Loucy (cell line): ENCODE measurements around the gene NCAM1.

Experiments used
- H2AFZ ChIP-seq: fragments of 200-600 bp; sonication (generic); 2 replicates; pipeline ENCODE4 v1.6.0; 2016; ENCODE audit warnings: antibody characterized with exemption, mild to moderate bottlenecking, low read length, moderate library complexity
- H3F3A ChIP-seq: fragments of 200-600 bp; 2 replicates; pipeline ENCODE4 v1.6.0; 2016; ENCODE audit warnings: antibody characterized with exemption, low read depth, mild to moderate bottlenecking
- H3K27me3 ChIP-seq: fragments of 200-600 bp; sonication (generic); 2 replicates; pipeline ENCODE4 v1.6.1; 2014; ENCODE audit warnings: low read length, mild to moderate bottlenecking; ENCODE audit not compliant: insufficient read depth, poor library complexity, severe bottlenecking
- H3K36me3 ChIP-seq: fragments of 200-600 bp; sonication (generic); 2 replicates; pipeline ENCODE4 v1.6.1; 2016; ENCODE audit warnings: low read length; ENCODE audit not compliant: insufficient read depth
- H3K4me1 ChIP-seq: fragments of 200-600 bp; sonication (generic); 2 replicates; pipeline ENCODE4 v1.5.1; 2014; ENCODE audit warnings: low read length, mild to moderate bottlenecking; ENCODE audit not compliant: insufficient read depth, poor library complexity, severe bottlenecking
- H3K4me2 ChIP-seq: fragments of 200-600 bp; sonication (generic); 2 replicates; pipeline ENCODE4 v1.6.0; 2014; ENCODE audit warnings: antibody characterized with exemption, low read length, low read depth, mild to moderate bottlenecking; ENCODE audit not compliant: poor library complexity, severe bottlenecking
- H3K4me3 ChIP-seq: fragments of 200-600 bp; sonication (generic); 2 replicates; pipeline ENCODE4 v1.5.1; 2014; ENCODE audit warnings: low read length, mild to moderate bottlenecking, mixed read lengths; ENCODE audit not compliant: poor library complexity, severe bottlenecking
- H3K79me2 ChIP-seq: fragments of 200-600 bp; sonication (generic); 2 replicates; pipeline ENCODE4 v1.6.1; 2014; ENCODE audit warnings: low read length; ENCODE audit not compliant: insufficient read depth
- H3K9ac ChIP-seq: fragments of 200-600 bp; sonication (generic); 2 replicates; pipeline ENCODE4 v1.6.0; 2014; ENCODE audit warnings: mild to moderate bottlenecking, low read depth, low read length, moderate library complexity; ENCODE audit not compliant: poor library complexity, severe bottlenecking
- H3K9me2 ChIP-seq: fragments of 200-600 bp; sonication (generic); replicated peaks from 2 replicates; pipeline ENCODE4 v1.6.1; 2016; ENCODE audit warnings: low read depth, low read length, mixed read lengths
- H3K9me3 ChIP-seq: fragments of 200-600 bp; sonication (generic); 2 replicates; pipeline ENCODE4 v1.6.1; 2014; ENCODE audit warnings: mild to moderate bottlenecking, antibody characterized with exemption, low read length, low read depth; ENCODE audit not compliant: insufficient read depth
- H4K20me1 ChIP-seq: fragments of 200-600 bp; sonication (generic); 2 replicates; pipeline ENCODE4 v1.6.0; 2014; ENCODE audit warnings: antibody characterized with exemption, low read length, mild to moderate bottlenecking; ENCODE audit not compliant: insufficient read depth, poor library complexity, severe bottlenecking
- CTCF ChIP-seq: fragments of 200-600 bp; sonication (generic); conservative IDR thresholded peaks from 2 replicates; pipeline ENCODE4 v1.5.1; 2014; ENCODE audit warnings: mild to moderate bottlenecking, antibody characterized with exemption, low read length
- EZH2phosphoT487 ChIP-seq: fragments of 200-600 bp; IDR thresholded peaks from 2 replicates; pipeline ENCODE4 v1.6.1; 2018; ENCODE audit warnings: antibody characterized with exemption, mild to moderate bottlenecking, moderate library complexity, borderline replicate concordance

NCAM1 gene

DNA sequence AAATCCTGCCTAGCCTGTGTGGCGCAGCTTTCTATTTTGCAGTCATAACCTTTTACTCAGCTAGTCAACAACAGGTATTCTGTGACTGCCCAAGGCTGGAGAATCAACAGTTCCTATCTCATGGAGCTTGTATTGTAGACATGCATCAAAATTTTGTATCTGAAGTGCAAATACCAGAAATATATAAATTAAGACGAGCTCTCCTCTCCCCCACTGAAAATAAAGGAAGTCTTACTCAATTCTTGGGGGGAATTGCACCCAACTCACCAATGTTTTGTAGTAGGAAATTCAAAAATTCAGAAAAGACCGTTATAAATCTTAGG, 153.4 kb downstream of the NCAM1 start:
- no peak overlapping the region for H3K4me3 ChIP-seq
- H3F3A ChIP-seq, result no peaks in the 10 kb centered on the region
- H3K4me2 ChIP-seq, result no peak overlapping the region
- TF ChIP-seq EZH2phosphoT487 (no peak), CTCF (no peak)
- H4K20me1 ChIP-seq, result no peaks in the 10 kb centered on the region
- no peaks in the 10 kb centered on the region for H3K27me3 ChIP-seq
- no peaks in the 10 kb centered on the region for H3K9me3 ChIP-seq
- no peaks in the 10 kb centered on the region for H3K4me1 ChIP-seq
- no peaks in the 10 kb centered on the region for H3K9me2 ChIP-seq
- no peak overlapping the region for H2AFZ ChIP-seq
- H3K79me2 ChIP-seq, result no peaks in the 10 kb centered on the region
- no peaks in the 10 kb centered on the region for H3K36me3 ChIP-seq
- no peak overlapping the region for H3K9ac ChIP-seq

DNA sequence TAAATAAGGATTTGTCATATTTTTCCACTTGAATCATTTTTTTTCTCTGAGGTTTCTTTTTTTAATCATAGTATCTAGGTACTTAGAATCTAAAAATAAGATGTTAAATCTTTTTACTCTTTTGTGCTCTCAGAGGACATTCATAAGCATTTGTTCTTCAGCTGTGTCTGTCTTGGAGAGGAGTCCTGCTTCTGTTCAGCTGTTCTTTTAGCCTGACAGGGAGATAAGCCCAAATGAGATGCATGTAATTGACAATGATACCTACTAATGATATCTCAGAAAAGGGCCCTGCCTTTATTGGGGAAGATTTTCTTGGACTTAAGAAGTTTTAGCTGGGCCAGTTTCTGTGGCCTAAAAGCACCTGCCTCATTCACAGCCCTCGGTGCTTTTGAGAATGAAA, 156.9 kb downstream of the NCAM1 start:
- H3K4me2 ChIP-seq, result no peak overlapping the region

GRCh38 chr11:113119074-113119473, 157.9 kb downstream of the NCAM1 start:
- no peak overlapping the region for H3K4me2 ChIP-seq
- H3K9me2 ChIP-seq, result no peaks in the 10 kb centered on the region
- no peak overlapping the region for H2AFZ ChIP-seq
- no peak overlapping the region for H3K4me3 ChIP-seq
- H3K79me2 ChIP-seq, result no peaks in the 10 kb centered on the region
- no peaks in the 10 kb centered on the region for H3K27me3 ChIP-seq
- H3K36me3 ChIP-seq, result no peaks in the 10 kb centered on the region
- no peaks in the 10 kb centered on the region for H3K4me1 ChIP-seq
- no peaks in the 10 kb centered on the region for H3F3A ChIP-seq
- TF ChIP-seq EZH2phosphoT487 (no peak), CTCF (no peak)
- H3K9ac ChIP-seq, result no peak overlapping the region
- H3K9me3 ChIP-seq, result no peaks in the 10 kb centered on the region
- no peaks in the 10 kb centered on the region for H4K20me1 ChIP-seq

More for the DNA sequence above, 156.9 kb downstream of the NCAM1 start:
- Histone ChIP-seq H3F3A (no peaks in the 10 kb centered on the region), H3K9me2 (no peaks in the 10 kb centered on the region), H3K4me1 (no peaks in the 10 kb centered on the region), H3K9ac (no peak overlapping the region), H3K4me3 (no peak overlapping the region), H3K9me3 (no peaks in the 10 kb centered on the region), H3K27me3 (no peaks in the 10 kb centered on the region), H2AFZ (no peak overlapping the region), H4K20me1 (no peaks in the 10 kb centered on the region), H3K79me2 (no peaks in the 10 kb centered on the region), H3K36me3 (no peaks in the 10 kb centered on the region)
- TF ChIP-seq CTCF, result no peak
